SU-DHL-6 (cell line): ENCODE data around the gene SPAG8.

Experiments
- H2AFZ ChIP-seq: fragments of 200-600 bp; sonication (generic); 2 replicates; pipeline ENCODE4 v1.6.1; 2014; ENCODE audit warnings: low read depth, mild to moderate bottlenecking, moderate library complexity, mixed read lengths, antibody characterized with exemption, low read length; ENCODE audit not compliant: severe bottlenecking
- H3F3A ChIP-seq: fragments of 200-600 bp; shearing (Covaris generic); 2 replicates; pipeline ENCODE4 v1.6.0; 2016; ENCODE audit warnings: antibody characterized with exemption, mild to moderate bottlenecking; ENCODE audit not compliant: insufficient read depth
- H3K27ac ChIP-seq: fragments of 200-600 bp; sonication (generic); 2 replicates; pipeline ENCODE4 v1.5.1; 2016; ENCODE audit warnings: low read depth, mild to moderate bottlenecking, low read length, moderate library complexity, mixed read lengths
- H3K27me3 ChIP-seq: fragments of 200-600 bp; sonication (generic), shearing (Covaris generic); 2 replicates; pipeline ENCODE4 v1.6.0; 2014; ENCODE audit warnings: mild to moderate bottlenecking, low read length
- H3K36me3 ChIP-seq: fragments of 200-600 bp; sonication (generic); 2 replicates; pipeline ENCODE4 v1.6.1; 2014; ENCODE audit warnings: mild to moderate bottlenecking, low read length, mixed read lengths
- H3K4me2 ChIP-seq: fragments of 300-600, 200-600 bp; shearing (Covaris generic), sonication (generic); 2 replicates; pipeline ENCODE4 v1.6.0; 2014; ENCODE audit warnings: low read length, low read depth, mild to moderate bottlenecking; ENCODE audit not compliant: poor library complexity, severe bottlenecking
- H3K4me3 ChIP-seq: fragments of 200-600 bp; sonication (generic); 2 replicates; pipeline ENCODE4 v1.5.1; 2014; ENCODE audit warnings: antibody characterized with exemption, low read length, mild to moderate bottlenecking, mixed read lengths; ENCODE audit not compliant: insufficient read depth, poor library complexity, severe bottlenecking
- H3K79me2 ChIP-seq: fragments of 200-600 bp; sonication (generic); 2 replicates; pipeline ENCODE4 v1.6.1; 2014; ENCODE audit warnings: mild to moderate bottlenecking, low read length, moderate library complexity; ENCODE audit not compliant: insufficient read depth
- H3K9ac ChIP-seq: fragments of 200-600 bp; sonication (generic); 2 replicates; pipeline ENCODE4 v1.7.0; 2014; ENCODE audit warnings: mild to moderate bottlenecking, low read length
- H3K9me2 ChIP-seq: fragments of 200-600 bp; sonication (generic); replicated peaks from 2 replicates; pipeline ENCODE4 v1.6.1; 2014; ENCODE audit warnings: low read length; ENCODE audit not compliant: insufficient read depth
- H3K9me3 ChIP-seq: fragments of 200-600 bp; sonication (generic); 2 replicates; pipeline ENCODE4 v1.6.1; 2014; ENCODE audit warnings: low read length, mixed read lengths; ENCODE audit not compliant: insufficient read depth
- H4K20me1 ChIP-seq: fragments of 200-600 bp; sonication (generic); 2 replicates; pipeline ENCODE4 v1.6.1; 2014; ENCODE audit warnings: low read depth, mild to moderate bottlenecking, antibody characterized with exemption, low read length, moderate library complexity, mixed read lengths
- CTCF ChIP-seq: fragments of 200-600 bp; sonication (generic); IDR thresholded peaks from one replicate; pipeline ENCODE4 v1.5.1; 2017; ENCODE audit warnings: antibody characterized with exemption, mild to moderate bottlenecking, low read length, moderate library complexity; ENCODE audit not compliant: insufficient read depth, poor library complexity, severe bottlenecking
- EZH2phosphoT487 ChIP-seq: fragments of 200-600 bp; sonication (generic), shearing (Covaris generic); conservative IDR thresholded peaks from 2 replicates; pipeline ENCODE4 v1.6.1; 2018; ENCODE audit warnings: mild to moderate bottlenecking, antibody characterized with exemption, low read length, moderate library complexity, mixed read lengths

The SPAG8 gene

GRCh38 chr9:35852267-35852815 lies 40.3 kb upstream of the SPAG8 start:
- TF ChIP-seq EZH2phosphoT487 (no peak), CTCF (no peak)
- no peaks in the 10 kb centered on the region for H4K20me1 ChIP-seq
- no peaks in the 10 kb centered on the region for H3K36me3 ChIP-seq
- H3K9me2 ChIP-seq, result no peaks in the 10 kb centered on the region
- H3K9me3 ChIP-seq, result no peaks in the 10 kb centered on the region
- H3K4me2 ChIP-seq, result no peak overlapping the region
- H3K27me3 ChIP-seq, result no peaks in the 10 kb centered on the region
- H3K9ac ChIP-seq, result no peak overlapping the region
- H2AFZ ChIP-seq, result no peak overlapping the region
- H3K4me3 ChIP-seq, result no peak overlapping the region
- H3F3A ChIP-seq, result no peaks in the 10 kb centered on the region
- no peak overlapping the region for H3K27ac ChIP-seq
- no peaks in the 10 kb centered on the region for H3K79me2 ChIP-seq

GRCh38 chr9:35847792-35848572 lies 35.9 kb upstream of the SPAG8 start:
- Histone ChIP-seq H3K4me2 (no peak overlapping the region), H3K9me2 (no peaks in the 10 kb centered on the region), H3K27ac (no peak overlapping the region), H4K20me1 (no peaks in the 10 kb centered on the region), H3F3A (no peaks in the 10 kb centered on the region), H2AFZ (no peak overlapping the region), H3K79me2 (no peaks in the 10 kb centered on the region), H3K9ac (no peak overlapping the region), H3K36me3 (no peaks in the 10 kb centered on the region), H3K27me3 (no peaks in the 10 kb centered on the region), H3K9me3 (no peaks in the 10 kb centered on the region), H3K4me3 (no peak overlapping the region)
- no peak for TF ChIP-seq EZH2phosphoT487
- no peak for TF ChIP-seq CTCF

- H3K9me2 ChIP-seq, result no peaks in the 10 kb centered on the region
- TF ChIP-seq CTCF (no peak), EZH2phosphoT487 (no peak)
- no peaks in the 10 kb centered on the region for H3K27me3 ChIP-seq
- H3F3A ChIP-seq, result no peaks in the 10 kb centered on the region
- H4K20me1 ChIP-seq, result no peaks in the 10 kb centered on the region
- no peak overlapping the region for H3K4me3 ChIP-seq
- no peaks in the 10 kb centered on the region for H3K36me3 ChIP-seq
- H3K79me2 ChIP-seq, result no peaks in the 10 kb centered on the region
- no peak overlapping the region for H2AFZ ChIP-seq
- no peaks in the 10 kb centered on the region for H3K9me3 ChIP-seq
- H3K27ac ChIP-seq, result no peak overlapping the region
- H3K9ac ChIP-seq, result no peak overlapping the region
- H3K4me2 ChIP-seq, result no peak overlapping the region
Observed at GRCh38 chr9:35845824-35846771, 34.0 kb upstream of the SPAG8 start.
